Measurements from ENCODE around the gene FGFRL1. TPM values are rescaled to one million over a fixed set of nuclear protein-coding genes. Genes with fewer than 3 reads are reported as not detected.

Gene FGFRL1
- total RNA-seq, 4 donors from 2014 or later: 18.1 to 39.6 (median 26.4) TPM

DNA sequence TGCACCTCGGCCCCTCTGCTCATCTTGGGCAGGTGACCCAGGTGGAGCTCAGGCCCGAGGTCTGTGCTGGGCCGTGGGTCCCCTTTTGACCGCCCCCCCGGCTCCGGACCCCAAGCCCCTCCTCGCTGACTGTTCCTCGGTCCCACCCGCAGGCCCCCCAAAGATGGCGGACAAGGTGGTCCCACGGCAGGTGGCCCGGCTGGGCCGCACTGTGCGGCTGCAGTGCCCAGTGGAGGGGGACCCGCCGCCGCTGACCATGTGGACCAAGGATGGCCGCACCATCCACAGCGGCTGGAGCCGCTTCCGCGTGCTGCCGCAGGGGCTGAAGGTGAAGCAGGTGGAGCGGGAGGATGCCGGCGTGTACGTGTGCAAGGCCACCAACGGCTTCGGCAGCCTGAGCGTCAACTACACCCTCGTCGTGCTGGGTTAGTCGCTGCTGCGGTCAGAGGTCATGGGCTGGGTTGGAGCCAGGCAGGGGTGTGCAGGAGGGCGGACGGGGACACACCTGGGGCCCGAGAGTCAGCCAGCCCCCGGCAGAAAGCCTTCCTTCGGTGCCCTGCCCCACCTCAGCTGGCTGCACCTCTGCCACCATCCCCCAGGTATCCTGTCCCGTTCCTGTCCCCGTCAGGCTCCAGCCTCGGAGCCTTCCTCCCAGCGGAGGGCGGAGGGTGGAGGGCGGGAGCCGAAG is 10.8 kb downstream of the FGFRL1 start:
- Histone ChIP-seq H3K27ac (no peak overlapping the region), H3K36me3 (peaks cover 0 to 44% (median 0%) of the 10 kb centered on the region in 3 donors), H3K4me3 (no peak overlapping the region), H3K9me3 (no peaks in the 10 kb centered on the region), H3K27me3 (no peaks in the 10 kb centered on the region), H3K4me1 (peaks cover 0 to 26% (median 0%) of the 10 kb centered on the region in 4 donors)
- DNase-seq (ENCODE audit: low spot score in 2 of 2): no peak
- 95% methylated on average over 35 to 37 of the region's 46 CpGs for WGBS, 2 donors
- TF ChIP-seq EP300 (IDR thresholded peaks at IDR 0.05) (no peak), POLR2A (IDR thresholded peaks at IDR 0.05) (no peak)
- TF ChIP-seq, protein P1, sequence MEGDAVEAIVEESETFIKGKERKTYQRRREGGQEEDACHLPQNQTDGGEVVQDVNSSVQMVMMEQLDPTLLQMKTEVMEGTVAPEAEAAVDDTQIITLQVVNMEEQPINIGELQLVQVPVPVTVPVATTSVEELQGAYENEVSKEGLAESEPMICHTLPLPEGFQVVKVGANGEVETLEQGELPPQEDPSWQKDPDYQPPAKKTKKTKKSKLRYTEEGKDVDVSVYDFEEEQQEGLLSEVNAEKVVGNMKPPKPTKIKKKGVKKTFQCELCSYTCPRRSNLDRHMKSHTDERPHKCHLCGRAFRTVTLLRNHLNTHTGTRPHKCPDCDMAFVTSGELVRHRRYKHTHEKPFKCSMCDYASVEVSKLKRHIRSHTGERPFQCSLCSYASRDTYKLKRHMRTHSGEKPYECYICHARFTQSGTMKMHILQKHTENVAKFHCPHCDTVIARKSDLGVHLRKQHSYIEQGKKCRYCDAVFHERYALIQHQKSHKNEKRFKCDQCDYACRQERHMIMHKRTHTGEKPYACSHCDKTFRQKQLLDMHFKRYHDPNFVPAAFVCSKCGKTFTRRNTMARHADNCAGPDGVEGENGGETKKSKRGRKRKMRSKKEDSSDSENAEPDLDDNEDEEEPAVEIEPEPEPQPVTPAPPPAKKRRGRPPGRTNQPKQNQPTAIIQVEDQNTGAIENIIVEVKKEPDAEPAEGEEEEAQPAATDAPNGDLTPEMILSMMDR (IDR thresholded peaks at IDR 0.05): no peak

DNA sequence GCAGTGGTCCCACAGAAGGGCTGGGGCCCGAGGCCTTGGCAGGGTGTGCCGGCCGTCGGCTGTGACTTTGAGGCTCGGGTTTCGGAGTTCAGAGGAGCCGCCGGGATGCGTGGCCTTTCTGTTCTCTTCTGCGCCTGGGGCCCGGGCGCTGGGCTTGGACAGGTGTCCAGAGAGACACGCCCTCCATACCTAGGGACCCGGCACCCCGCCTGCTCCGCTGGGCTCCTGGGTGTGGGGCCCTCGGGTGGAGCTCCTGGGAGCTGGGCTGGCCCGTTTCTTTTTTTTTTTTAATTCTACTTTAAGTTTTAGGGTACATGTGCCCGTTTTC is 11.3 kb downstream of the FGFRL1 start:
- TF ChIP-seq, protein P1 (IDR thresholded peaks at IDR 0.05): no peak
- TF ChIP-seq POLR2A (IDR thresholded peaks at IDR 0.05): no peak
- TF ChIP-seq EP300 (IDR thresholded peaks at IDR 0.05): no peak
- peaks cover 0 to 24% (median 0%) of the 10 kb centered on the region in 4 donors for H3K4me1 ChIP-seq
- H3K36me3 ChIP-seq: peaks cover 0 to 44% (median 0%) of the 10 kb centered on the region in 3 donors
- H3K27ac ChIP-seq: no peak overlapping the region
- H3K4me3 ChIP-seq: no peak overlapping the region
- WGBS, 2 donors: 90 to 97% methylated on average over 11 to 18 of the region's 19 CpGs
- no peak for DNase-seq (ENCODE audit: low spot score in 2 of 2)
- no peaks in the 10 kb centered on the region for H3K27me3 ChIP-seq
- no peaks in the 10 kb centered on the region for H3K9me3 ChIP-seq

DNA sequence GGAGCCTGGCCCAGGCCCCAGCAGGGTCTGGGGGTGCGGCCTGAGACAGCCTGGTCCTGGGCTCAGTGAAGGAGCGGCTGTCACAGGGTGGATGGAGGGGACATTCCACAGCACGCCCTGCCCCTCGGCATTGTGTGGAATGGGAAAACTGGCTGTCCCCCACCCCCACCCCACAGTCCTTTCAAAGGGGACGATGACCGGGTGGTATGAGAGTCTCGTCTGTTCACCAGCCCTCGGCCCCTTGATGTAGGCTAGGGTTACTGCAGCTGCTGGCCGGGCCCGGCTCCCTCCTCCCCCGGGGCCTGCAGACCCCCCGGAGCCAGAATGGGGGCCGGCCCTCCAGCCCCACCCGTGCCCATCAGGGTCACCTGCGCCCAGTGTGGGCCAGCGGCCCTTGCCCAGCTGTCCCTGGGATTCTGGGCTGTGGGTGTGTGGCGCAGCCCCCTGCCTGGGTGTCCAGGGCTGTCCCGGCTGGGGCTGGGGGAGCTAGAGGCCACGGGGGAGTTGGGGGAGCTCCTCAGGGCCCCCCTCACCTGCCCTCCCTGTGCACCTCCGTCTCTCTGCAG is 11.7 kb downstream of the FGFRL1 start:
- WGBS, 2 donors: 87 to 90% methylated on average over 8 to 16 of the region's 20 CpGs
- no peak overlapping the region for H3K4me3 ChIP-seq
- TF ChIP-seq EP300 (IDR thresholded peaks at IDR 0.05) (no peak), POLR2A (IDR thresholded peaks at IDR 0.05) (no peak)
- TF ChIP-seq, protein P1 (IDR thresholded peaks at IDR 0.05): no peak
- H3K27me3 ChIP-seq: no peaks in the 10 kb centered on the region
- H3K9me3 ChIP-seq: no peaks in the 10 kb centered on the region
- H3K36me3 ChIP-seq: peaks cover 0 to 44% (median 0%) of the 10 kb centered on the region in 3 donors
- no peak overlapping the region for H3K27ac ChIP-seq
- DNase-seq (ENCODE audit: low spot score in 2 of 2): no peak
- H3K4me1 ChIP-seq: peaks cover 0 to 20% (median 0%) of the 10 kb centered on the region in 4 donors

DNA sequence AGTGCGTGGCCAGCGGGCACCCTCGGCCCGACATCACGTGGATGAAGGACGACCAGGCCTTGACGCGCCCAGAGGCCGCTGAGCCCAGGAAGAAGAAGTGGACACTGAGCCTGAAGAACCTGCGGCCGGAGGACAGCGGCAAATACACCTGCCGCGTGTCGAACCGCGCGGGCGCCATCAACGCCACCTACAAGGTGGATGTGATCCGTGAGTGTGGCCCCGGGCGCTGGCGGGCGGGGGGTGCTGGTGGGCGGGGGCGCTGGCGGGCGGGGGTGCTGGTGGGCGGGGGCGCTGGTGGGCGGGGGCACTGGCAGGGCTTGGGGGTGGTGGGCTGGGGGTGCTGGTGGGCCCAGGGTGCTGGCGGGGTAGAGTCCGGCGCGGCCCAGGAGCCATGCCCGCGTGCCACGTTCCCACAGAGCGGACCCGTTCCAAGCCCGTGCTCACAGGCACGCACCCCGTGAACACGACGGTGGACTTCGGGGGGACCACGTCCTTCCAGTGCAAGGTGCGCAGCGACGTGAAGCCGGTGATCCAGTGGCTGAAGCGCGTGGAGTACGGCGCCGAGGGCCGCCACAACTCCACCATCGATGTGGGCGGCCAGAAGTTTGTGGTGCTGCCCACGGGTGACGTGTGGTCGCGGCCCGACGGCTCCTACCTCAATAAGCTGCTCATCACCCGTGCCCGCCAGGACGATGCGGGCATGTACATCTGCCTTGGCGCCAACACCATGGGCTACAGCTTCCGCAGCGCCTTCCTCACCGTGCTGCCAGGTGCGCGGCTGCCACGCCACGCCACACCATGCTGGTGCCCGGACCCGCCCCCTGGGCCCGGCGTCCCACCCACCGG is 12.7 kb downstream of the FGFRL1 start:
- Histone ChIP-seq H3K4me1 (peaks cover 0 to 13% (median 0%) of the 10 kb centered on the region in 4 donors), H3K36me3 (peaks cover 0 to 44% (median 0%) of the 10 kb centered on the region in 3 donors), H3K9me3 (no peaks in the 10 kb centered on the region), H3K4me3 (no peak overlapping the region), H3K27me3 (no peaks in the 10 kb centered on the region), H3K27ac (no peak overlapping the region)
- no peak for TF ChIP-seq EP300 (IDR thresholded peaks at IDR 0.05)
- TF ChIP-seq, protein P1 (IDR thresholded peaks at IDR 0.05): no peak
- no peak for TF ChIP-seq POLR2A (IDR thresholded peaks at IDR 0.05)
- WGBS, 2 donors: 95 to 96% methylated on average over 56 to 70 of the region's 83 CpGs
- DNase-seq (ENCODE audit: low spot score in 2 of 2): no peak
